GM21367 (cell line): ENCODE results near the gene MRPL28.
"Not testable (repeated sequence)": the region's sequence is repeated elsewhere in the genome, so short reads cannot be mapped to it uniquely, and the experiment has no call there.

ENCODE experiments used
- ATAC-seq: cut with Tn5 transposase; IDR thresholded peaks from one replicate; pipeline ENCODE4 v1.9.1; 2021; ENCODE audit not compliant: unreplicated experiment

The MRPL28 gene

DNA sequence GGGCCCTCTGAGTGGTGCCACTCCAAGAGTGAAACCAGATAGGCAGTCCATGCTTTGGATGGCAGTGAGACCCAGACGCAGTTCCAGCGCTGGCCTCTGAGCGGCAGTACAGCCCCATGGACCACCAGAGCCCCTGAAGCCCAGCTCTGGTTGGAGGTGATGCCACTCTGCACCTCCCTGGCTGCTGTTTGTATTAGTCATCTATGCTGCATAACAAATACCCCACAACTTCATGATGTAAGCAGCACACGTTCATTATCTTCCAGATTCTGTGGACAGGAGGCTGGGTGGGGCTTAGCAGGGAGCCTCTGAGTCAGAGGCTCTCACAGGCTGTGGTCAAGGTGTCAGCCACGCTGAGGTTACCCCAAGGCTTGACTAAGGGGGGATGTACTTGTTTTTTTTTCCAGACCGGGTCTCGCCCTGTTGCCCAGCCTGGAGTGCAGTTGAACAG lies 21.6 kb upstream of the MRPL28 start:
- no peak for ATAC-seq

DNA sequence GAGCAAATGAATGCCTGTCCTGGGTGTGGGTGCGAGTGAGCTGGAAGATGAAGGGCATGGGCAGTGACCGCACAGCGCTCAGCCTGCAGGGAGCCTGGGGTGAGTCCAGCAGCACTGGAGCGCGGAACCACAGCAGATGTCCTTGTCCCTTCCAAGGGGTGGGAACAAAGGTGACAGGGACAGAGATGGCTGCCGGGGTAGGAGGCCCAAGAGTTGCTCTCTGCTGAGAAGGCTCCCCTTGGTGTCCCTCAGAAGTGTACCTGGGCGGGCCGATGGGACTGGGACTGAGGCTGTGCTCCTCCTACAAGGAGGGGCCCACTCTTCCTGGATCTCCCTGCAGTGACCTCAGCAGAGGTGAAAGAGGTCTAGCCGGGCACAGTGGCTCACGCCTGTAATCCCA lies 19.0 kb upstream of the MRPL28 start:
- no peak for ATAC-seq

- not testable (repeated sequence) for ATAC-seq
Measured at GRCh38 chr16:387761-388666, 17.7 kb upstream of the MRPL28 start.

DNA sequence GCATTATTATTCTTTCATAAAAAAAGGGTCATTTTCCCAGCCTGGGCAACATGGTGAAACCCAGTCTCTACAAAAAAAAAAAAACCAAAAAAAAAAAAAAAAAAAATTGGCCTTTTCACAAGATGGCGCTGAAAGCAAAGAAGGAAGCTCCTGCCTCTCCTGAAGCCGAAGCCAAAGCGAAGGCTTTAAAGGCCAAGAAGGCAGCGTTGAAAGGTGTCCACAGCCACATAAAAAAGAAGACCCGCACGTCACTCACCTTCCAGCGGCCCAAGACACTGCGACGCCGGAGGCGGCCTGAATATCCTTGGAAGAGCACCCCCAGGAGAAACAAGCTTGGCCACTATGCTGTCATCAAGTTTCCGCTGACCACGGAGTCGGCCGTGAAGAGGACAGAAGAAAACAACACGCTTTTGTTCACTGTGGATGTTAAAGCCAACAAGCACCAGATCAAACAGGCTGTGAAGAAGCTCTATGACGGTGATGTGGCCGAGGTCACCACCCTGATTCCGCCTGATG lies 16.4 kb upstream of the MRPL28 start:
- no peak for ATAC-seq

DNA sequence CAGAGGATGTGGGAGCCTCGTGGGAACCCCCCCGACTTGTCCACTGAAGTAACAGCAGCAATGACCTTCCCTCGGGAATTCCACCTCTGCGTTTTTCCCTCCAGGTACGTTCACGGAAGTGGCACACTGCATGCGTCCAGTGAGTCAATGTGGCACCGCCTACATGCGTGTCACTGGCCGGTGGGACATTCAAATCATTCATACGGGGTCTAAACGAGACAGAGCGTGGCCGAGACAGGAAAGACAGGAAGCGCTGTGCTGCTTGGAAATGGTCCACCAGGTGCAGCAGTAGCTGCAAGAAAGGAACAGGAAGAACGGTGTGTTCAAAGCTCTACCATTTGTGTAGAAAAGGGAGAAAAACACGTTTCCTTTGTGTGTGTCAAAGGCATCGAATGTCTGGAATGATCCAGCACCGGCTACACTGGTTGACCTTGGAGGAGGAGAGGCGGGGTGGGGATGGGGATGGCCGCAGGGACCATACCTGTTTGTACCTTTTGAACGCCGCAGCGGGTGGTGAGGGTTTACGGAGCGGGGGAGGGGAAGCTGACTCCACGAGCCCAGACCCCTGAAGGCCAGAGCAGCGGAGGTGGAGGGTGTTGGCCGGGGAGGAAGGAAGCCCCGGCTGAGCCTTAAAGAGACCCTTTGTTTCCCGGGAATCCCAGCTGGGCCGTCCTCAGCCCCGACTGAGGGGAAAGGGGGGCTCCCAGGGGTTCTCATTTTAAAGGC lies 13.2 kb upstream of the MRPL28 start:
- ATAC-seq, result no peak

GRCh38 chr16:381789-382717 lies 11.7 kb upstream of the MRPL28 start, which contains the start of gene PGAP6:
Gene PGAP6 (minus strand): TSS chr16:381978. CDS start chr16:381821, 157 bp downstream.
- peak; percentile 39 for ATAC-seq

- peak; percentile 17 for ATAC-seq
Measured at GRCh38 chr16:381012-381788, 10.9 kb upstream of the MRPL28 start.

DNA sequence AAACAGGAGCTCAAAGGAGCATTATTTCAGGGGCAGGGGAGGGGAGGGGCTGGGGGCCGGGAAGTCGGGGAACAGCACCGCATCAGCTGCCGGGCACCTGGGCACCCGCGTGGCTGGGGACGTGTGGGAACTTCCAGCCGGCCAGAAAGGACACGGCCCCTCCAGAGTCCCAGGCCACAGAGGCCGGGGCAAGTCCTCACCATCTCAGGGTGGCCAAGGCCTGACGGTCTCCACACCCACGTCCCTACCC lies 10.3 kb upstream of the MRPL28 start:
- ATAC-seq, result no peak

DNA sequence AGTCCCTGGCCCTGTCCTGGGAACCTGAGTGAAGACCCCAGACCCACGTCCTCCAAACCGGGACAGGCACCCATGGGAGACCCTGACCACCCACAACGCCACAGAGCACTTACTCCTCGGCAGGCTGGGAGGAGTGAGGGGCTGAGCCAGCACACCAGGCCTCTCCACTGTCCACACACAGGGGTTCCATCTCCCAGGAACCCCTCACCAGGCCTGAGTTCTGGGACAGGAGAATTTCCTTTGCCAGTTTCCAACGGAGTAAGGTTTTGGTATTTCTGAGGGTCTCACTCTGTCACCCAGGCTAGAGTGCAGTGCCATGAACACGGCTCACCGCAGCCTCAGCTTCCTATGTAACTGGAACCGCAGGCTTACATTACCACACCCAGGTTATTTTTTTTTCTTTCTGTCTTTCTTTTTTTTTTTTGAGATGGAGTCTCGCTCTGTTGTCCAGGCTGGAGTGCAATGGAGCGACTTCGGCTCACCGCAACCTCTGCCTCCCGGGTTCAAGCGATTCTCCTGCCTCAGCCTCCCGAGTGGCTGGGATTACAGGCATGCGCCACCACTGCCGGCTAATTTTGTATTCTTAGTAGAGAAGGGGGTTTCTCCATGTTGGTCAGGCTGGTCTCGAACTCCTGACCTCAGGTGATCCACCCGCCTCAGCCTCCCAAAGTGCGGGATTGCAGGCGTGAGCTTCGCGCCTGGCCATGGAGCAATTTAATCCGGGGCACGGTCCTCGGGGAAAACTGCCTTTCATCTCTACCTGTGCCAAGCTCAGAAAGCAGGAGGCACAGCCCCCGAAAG lies 9.8 kb upstream of the MRPL28 start:
- no peak for ATAC-seq

GRCh38 chr16:379183-379960 lies 9.0 kb upstream of the MRPL28 start:
- ATAC-seq, result no peak

GRCh38 chr16:378821-379182 lies 8.5 kb upstream of the MRPL28 start:
- ATAC-seq, result no peak

DNA sequence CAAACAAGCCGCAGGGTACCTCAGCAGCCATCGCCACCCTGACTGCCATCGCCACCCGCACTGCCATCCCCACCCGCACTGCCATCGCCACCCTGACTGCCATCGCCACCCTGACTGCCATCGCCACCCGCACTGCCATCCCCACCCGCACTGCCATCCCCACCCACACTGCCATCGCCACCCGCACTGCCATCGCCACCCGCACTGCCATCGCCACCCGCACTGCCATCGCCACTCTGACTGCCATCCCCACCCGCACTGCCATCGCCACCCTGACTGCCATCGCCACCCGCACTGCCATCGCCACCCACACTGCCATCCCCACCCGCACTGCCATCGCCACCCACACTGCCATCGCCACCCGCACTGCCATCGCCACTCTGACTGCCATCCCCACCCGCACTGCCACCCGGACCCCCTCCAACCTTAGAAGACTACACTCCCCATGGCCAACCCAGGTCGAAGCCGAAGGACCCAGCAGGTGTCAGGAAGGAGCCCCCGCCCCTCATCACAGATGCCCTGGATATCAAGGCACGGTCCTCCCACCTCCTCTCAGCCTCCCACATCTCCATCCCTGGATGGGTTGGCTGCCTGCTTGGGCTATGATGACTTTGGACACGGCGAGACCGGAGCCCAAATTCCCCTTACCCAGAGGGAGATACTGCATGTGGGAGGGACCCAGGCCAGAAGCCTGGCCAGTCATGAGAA lies 7.9 kb upstream of the MRPL28 start:
- ATAC-seq, result not testable (repeated sequence)

DNA sequence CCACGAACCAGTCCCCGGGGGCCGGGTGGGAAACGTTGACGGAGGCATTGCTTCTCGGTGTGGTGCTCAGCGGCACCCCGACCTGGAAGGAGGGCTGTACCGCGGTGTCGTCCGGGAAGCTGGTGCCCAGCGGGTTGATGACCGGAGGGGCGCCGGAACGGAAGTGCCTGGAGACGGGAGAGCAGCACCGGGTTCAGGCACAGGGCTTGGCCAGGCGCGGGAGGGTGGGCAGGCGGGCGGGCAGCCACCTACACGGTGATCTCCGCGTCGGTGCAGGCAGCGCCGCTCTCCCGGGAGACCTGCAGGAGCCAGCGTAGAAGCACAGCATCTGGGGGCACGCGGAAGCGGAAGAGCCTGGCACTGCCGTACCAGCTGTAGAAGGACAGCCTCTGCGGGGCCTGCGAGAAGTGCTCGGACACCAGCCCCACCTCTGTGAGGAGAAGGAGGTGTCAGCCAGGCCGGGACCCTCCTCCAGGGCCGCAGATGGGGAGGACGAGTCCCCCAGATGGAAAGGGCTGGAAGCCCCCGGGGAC lies 7.1 kb upstream of the MRPL28 start:
- ATAC-seq, result no peak

GRCh38 chr16:376817-377418 lies 6.6 kb upstream of the MRPL28 start:
- ATAC-seq, result no peak

DNA sequence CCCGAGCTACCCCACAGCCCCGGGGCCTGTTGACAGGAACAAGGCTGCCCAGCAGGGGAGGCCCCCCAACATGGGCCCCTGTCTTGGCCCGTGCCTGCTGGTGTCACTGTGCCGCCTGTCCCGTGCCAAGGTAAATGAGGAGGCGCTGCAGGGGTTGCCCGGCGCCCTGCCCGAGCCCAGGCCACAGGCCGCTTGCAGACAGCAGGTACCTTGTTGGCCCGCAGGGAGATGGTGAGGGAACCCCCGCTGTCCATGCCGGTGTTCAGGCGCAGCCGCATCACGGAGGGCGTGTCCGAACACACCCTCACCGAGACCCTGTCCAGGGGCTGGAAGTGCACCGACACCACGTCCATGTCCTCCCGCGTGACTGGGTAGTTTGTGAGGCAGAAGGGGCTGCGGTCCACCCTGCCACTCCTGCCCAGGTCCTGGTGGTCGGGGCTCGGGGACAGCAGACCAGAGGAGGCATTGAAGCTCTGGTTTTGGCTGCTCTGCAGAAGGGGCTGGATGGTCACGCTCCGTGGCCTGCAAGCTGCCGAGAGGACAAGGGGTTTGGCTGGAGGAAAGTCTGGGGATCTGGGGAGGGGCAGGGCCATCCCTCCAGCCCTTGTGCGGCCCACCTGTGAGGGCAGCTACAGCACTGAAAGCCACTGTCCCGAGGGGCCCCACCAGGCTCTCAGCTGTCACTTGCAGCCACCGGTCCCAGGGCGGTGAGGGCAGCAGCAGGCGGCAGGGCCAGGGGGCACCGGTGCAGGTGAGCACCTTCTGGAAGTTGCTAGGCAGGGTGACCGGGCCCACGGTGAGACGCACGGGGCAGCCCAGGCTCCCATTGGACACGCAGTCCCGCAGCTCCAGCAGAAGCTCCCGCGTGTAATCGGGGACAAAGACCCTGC lies 5.8 kb upstream of the MRPL28 start:
- ATAC-seq, result no peak

- no peak for ATAC-seq
Measured at GRCh38 chr16:375212-375611, 4.9 kb upstream of the MRPL28 start.

GRCh38 chr16:374616-374926 lies 4.2 kb upstream of the MRPL28 start:
- no peak for ATAC-seq
